Suppressor macrophage treated with lipopolysaccharide for 1 hour (primary cell): ENCODE measurements around the gene GSK3B.
"Not testable (repeated sequence)": the region's sequence is repeated elsewhere in the genome, so short reads cannot be mapped to it uniquely, and the experiment has no call there.

Experiments
- DNase-seq, 3 donors: peaks; one replicate each; pipeline ENCODE4 v3.0.0-alpha.2; 2020 to 2022

Gene GSK3B

GRCh38 chr3:120052225-120052624 lies 42.0 kb downstream of the GSK3B start:
- no peak for DNase-seq

GRCh38 chr3:120051570-120051969 lies 42.7 kb downstream of the GSK3B start:
- DNase-seq, result not testable (repeated sequence)

GRCh38 chr3:120049881-120050539 lies 44.2 kb downstream of the GSK3B start:
- no peak for DNase-seq

GRCh38 chr3:120049072-120049471 lies 45.2 kb downstream of the GSK3B start:
- DNase-seq, result no peak

- DNase-seq, result no peak
Observed at GRCh38 chr3:120048355-120049041, 45.7 kb downstream of the GSK3B start.

- DNase-seq, result no peak
Observed at GRCh38 chr3:120047686-120048085, 46.6 kb downstream of the GSK3B start.

- no peak for DNase-seq
Observed at GRCh38 chr3:120040813-120041377, 53.4 kb downstream of the GSK3B start.

DNA sequence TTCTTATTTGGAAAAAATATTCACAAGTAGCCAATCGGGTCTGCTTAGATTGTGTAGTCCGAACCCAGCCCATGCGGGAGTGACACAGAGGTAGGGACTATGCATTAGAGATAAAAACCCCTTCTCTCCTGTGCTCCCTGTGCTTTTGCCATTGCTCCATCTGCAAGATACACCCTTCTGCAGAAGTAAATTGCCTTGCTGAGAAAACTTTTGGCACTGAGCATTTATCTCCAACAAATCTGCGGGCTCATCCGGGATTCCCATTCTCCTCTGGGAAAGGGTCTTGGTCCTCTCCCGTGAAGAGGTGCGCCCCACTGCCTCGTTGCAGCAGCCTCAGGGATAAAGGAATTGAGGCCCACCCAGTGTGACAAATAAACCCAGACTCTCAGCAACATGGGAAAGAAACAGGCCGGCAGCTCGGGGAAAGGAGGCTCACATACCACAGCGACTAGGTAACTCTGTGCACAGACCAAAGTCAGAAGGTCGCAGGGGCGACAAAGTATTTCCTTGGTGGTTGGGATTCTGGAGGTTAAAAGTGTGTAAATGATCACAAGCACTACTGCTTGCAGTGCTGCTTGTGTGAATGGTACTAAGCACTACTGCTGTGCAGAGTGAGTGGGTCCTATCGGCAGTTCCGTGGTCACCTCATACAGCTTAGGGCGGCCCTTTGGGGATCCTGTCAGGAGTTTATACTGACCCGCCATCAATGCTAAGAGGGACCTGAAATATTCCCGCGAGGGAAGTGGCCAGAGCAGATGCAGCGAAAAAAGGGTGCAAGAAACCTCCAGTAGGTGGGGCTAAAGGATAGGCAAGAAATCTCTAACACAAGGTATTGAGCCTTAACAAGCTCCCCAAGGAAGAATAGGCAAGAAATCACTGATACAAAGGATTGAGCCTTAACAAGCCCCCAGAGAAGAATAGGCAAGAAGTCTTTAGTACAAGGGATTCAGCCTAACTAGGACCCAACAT lies 54.3 kb downstream of the GSK3B start:
- no peak for DNase-seq

DNA sequence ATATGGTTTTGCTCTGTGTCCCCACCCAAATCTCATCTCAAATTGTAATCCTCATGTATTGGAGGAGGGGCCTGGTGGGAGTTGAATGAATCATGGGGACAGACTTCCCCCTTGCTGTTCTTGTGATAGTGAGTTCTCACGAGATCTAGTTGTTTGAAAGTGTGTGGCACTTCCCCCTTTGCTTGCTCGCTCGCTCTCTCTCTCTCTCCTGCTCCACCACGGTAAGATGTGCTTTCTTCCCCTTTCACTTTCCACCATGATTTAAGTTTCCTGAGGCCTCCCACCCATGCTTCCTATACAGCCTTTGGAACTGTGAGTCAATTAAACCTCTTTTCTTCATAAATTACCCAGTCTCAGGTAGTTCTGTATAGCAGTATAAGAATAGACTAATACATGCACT lies 60.7 kb downstream of the GSK3B start:
- peak; percentile 49 to 70 (median 50) for DNase-seq

DNA sequence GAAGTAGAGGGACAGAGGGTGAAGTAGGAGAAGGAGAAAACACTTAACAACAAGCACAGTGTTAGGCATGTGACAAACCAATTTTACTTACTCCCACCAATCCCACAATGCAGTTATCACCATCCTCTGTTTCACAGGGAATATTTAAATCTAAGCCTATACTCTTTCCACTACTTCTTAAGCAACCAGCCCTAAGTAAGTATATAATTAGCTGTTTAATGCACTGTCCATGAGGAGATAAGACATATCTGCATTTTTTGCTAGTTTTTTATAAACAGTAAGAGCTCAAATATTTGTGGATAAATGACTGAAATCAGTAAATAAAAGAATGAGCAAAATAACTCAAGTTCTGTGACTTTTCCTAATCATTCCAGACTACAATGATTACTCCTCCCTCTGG lies 62.7 kb downstream of the GSK3B start:
- no peak for DNase-seq

GRCh38 chr3:120029749-120030148 lies 64.5 kb downstream of the GSK3B start:
- DNase-seq, result no peak

- DNase-seq, result no peak
Observed at GRCh38 chr3:120028271-120029047, 65.8 kb downstream of the GSK3B start.

DNA sequence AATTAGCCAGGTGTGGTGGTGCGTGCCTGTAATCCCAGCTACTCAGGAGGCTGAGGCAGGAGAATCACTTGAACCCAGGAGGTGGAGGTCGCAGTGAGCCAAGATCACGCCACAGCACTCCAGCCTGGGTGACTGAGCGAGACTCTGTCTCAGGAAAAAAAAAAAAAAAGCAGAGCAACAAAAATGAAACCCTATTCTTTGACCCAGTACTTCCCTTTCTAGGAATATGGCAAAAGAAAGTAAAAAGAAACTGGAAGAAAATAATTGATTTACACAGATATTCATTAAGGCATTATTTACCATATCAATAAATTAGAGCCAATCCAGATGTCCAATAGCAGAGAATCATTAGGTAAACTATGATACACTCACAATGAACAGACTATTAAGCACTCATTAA lies 67.0 kb downstream of the GSK3B start:
- DNase-seq, result peak; percentile 6 to 59 (median 18)

- no peak for DNase-seq
Observed at GRCh38 chr3:120025520-120025919, 68.7 kb downstream of the GSK3B start.

- DNase-seq, result no peak
Observed at GRCh38 chr3:120024103-120024502, 70.1 kb downstream of the GSK3B start.

DNA sequence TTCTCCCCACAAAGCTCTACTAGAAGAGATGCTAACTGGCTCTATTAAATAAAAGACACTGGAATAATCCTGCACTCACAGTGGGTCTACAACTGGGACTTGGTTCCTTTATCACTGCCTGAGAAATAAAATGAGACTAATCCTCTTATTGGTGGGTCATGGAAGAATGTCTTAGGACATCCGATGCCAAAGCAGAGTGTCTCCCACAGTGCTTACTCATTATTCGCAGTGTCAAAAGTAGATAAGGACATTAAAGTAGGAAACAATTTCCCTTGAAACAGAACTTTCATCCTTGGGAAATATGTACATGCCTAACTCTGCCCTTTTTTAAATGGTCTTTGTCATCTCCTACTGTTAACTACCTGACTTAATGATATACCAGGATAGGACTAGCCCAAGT lies 71.5 kb downstream of the GSK3B start:
- DNase-seq, result no peak

DNA sequence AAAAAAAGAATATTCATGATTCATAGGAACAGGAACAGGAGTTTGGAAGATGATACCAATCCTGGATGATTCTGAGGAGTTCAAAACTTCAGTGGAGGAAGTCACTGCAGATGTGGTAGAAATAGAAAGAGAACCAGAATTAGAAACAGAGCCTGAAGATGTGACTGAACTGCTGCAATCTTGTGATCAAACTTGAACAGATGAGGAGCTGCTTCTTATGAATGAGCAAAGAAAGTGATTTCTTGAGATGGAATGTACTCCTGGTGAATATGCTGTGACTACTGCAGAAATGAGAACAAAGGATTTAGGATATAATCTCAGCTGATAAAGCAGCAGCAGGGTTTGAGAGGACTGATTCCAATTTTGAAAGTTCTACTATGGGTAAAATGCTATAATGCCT lies 72.7 kb downstream of the GSK3B start:
- peak; percentile 5 to 36 (median 19) for DNase-seq

DNA sequence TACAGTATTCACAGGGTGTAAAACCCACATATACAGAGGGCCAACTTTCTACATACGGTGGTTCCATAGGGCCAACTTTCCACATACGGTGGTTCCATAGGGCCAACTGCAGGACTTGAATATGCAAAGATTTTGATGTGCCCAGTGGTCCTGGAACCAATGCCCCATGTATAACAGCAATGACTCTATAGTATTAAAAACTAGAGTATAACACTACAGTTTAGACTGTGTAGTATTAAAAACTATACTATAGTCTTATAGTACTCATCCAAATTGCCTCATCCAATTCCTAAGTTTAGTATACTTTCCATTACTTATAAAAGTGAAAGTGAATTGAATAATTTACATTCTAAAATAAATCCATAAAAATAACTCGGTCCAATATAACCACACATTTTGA lies 75.9 kb downstream of the GSK3B start:
- DNase-seq, result no peak

GRCh38 chr3:120017692-120018091 lies 76.6 kb downstream of the GSK3B start:
- no peak for DNase-seq

DNA sequence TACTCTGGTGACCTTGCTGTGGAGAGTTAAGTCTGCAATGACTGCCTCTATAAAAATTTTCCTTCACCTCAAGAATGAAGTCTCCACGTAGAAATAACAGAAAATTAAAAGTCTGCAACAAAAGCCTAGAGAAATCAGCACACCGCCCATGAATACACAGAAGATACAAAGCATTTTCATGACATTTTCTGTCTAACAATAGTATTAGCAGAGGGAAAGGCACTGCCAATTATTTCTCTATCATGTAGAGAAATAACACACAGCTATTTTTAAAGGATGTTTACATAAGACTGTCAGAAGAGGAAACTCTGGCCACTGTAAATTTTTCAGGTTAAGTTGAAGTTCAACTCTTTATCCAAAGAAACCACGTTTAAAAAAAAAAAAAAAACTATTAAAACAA lies 80.8 kb downstream of the GSK3B start:
- no peak for DNase-seq

DNA sequence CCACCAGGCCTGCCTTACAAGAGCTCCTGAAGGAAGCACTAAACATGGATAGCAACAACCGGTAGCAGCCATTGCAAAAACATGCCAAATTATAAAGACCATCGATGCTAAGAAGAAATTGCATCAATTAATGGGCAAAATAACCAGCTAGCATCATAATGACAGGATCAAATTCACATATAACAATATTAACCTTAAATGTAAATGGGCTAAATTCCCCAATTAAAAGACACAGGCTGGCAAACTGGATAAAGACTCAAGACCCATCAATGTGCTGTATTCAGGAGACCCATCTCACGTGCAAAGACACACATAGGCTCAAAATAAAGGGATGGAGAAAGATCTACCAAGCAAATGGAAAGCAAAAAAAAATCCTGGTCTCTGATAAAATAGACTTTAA lies 88.5 kb downstream of the GSK3B start:
- not testable (repeated sequence) for DNase-seq

DNA sequence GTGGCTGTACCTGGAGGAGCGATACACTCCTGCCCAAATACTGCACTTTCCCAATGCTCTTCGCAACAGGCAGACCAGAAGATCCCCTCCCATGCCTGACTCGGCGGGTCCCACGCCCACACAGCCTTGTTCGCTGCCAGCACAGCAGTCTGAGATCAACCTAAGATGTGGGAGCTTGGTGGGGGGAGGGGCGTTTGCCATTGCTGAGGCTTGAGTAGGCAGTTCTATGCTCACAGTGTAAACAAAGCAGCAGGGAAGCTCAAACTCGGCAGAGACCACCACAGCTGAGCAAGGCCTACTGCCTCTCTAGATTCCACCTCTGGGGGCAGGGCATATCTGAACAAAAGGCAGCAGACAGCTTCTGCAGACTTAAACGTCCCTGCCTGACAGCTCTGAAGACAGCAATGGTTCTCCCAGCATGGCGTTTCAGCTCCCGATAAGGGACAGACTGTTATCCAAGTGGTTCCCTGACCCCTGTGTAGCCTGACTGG lies 90.2 kb downstream of the GSK3B start:
- peak in 2 of 3 donors; percentile 21 to 39 for DNase-seq
